Measurements from ENCODE around the gene NETO1.

Gene NETO1, protein sequence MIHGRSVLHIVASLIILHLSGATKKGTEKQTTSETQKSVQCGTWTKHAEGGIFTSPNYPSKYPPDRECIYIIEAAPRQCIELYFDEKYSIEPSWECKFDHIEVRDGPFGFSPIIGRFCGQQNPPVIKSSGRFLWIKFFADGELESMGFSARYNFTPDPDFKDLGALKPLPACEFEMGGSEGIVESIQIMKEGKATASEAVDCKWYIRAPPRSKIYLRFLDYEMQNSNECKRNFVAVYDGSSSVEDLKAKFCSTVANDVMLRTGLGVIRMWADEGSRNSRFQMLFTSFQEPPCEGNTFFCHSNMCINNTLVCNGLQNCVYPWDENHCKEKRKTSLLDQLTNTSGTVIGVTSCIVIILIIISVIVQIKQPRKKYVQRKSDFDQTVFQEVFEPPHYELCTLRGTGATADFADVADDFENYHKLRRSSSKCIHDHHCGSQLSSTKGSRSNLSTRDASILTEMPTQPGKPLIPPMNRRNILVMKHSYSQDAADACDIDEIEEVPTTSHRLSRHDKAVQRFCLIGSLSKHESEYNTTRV

DNA sequence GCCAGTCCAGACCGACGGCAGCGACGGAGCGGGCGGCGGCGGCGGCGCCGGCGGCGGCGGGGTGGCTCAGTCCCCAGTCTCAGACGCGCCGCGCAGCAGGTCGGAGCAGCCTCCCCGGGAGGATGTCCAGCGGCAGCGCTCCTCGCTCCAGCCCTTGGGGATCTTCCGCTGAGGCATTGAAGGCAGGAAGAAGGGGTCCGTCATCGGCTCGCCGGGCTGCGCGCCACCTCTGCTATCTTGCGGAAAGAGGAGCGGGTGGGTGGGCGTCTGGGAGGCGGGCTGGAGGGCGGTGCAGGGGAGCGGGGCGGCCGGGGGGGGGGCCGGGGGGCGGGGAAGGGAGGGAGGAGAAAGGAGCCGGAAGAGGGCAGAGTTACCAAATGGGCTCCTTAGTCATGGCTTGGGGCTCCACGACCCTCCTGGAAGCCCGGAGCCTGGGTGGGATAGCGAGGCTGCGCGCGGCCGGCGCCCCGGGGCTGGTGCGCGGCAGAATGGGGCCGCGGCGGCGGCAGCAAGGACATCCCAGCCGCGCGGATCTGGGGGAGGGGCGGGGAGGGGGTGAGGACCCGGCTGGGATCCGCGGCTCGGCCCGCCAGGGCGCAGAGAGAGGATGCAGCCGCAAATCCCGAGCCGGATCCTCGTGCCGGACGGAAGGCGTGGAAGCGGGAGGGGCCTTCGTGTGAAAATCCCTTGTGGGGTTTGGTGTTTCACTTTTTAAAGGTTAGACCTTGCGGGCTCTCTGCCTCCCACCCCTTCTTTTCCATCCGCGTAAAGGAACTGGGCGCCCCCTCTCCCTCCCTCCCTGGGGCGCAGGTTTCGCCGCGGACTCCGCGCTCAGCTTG is at the start of gene NETO1:
Gene NETO1 (minus strand): TSS at position 242 of the 839 bp plus-strand sequence. CDS start 696 bp downstream, outside the sequence.
- no peak for DNase-seq

DNA sequence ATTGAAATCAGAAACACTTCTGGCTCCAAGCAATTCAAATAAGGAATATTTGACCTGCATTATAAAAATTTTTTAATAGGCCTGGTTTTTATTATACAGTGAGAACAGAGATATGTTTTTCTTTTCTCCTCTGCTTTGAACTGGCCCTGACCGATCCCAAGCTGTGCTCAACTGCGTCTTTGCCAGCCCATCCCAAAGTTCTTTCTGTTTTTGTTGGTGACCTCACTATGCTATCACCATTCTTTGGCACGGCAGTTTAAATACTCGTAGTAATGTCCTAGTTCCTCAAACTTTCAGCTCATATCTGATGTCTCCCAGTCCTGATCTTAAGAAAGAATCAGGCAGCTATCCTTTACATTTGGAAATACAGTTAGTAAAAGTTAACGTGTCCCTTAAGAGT is 42.3 kb upstream of the NETO1 start:
- DNase-seq, result no peak

DNA sequence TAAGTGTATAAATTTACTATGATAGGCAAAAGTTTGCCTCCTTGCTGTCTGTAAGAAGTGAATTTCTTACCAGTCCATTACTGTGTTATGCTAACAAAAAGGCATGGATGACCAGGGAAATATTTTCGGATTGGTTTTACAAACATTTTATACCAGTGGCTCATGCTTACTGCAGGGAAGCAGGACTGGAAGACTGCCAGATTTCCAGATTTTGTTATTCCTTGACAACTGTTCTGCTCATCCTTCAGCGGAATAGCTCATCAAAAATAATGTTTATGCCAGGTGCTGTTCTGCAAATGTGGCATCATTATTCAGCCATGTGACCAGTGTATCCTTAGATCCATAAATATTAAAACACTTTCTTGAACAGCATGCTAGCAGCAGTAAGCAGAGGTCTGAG is 40.4 kb upstream of the NETO1 start:
- no peak for DNase-seq

DNA sequence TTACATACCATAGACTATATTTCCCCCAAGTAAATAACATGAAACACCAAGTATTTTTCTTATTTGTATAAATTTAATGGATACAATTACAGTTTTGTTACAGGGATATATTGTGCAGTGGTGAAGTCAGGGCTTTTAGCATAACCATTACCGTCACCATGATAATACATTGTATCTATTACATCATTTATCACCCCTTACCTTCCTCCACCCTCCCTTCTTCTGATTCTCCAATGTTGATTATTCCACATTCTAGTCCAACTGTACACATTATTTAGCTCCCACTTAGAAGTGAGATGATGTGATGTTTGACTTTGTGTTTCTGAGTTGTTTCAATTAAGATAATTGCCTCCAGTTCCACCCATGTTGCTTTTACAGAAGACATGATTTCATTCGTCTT is 35.2 kb upstream of the NETO1 start:
- no peak for DNase-seq

DNA sequence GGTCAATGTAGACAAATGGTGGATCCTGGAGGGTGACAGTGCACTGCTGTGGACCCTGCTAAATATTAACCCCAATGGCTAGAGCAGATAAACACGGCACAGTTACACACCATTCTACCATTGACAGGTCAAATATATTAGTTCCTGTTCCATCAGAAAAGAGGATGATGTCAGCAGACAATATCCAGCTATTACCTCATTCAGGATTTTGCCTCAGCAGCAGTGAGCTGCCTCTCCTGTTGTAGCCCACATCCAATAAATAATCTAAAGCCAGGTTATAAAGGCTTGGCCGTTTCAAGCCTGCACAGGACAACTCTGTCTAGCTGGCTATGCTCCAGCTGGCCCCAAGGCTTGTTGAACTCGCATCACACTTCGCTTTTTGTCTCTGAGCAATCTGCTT is 31.6 kb upstream of the NETO1 start:
- DNase-seq, result no peak

DNA sequence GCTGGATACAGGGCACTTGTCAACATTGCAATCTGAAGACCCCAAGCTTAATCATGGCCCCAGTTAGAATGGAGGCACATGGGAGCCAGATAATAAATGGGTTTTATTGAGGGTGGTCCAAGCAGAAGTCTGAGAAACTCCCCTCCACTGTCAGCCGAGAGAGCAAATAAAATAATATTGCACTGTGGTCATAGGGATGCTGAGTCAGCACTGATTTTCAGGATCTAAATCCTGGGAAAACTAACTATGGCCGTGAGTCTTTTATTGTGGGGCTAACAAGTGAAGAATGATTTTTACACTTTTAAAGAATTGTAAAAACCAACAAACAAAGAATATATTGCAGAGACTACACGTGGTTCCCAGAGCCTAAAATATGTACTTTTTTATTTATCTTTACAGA is 31.1 kb upstream of the NETO1 start:
- no peak for DNase-seq

DNA sequence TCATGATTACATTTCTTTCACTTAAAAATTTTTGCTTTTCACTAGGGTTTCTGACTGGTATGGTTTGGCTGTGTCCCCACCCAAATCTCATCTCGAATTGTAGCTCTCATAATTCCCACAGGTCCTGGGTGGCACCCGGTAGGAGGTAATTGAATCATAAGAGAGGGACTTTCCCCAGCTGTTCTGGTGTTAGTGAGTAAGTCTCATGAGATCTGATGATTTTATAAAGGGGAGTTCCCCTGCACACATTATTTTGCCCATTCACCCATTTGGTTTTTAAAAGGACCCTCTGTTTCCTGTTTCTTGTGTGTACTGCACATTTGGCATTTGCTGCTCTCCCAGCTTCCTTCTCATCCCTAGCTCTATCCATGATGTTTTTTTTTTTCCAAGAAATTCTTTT is 27.8 kb upstream of the NETO1 start:
- no peak for DNase-seq

DNA sequence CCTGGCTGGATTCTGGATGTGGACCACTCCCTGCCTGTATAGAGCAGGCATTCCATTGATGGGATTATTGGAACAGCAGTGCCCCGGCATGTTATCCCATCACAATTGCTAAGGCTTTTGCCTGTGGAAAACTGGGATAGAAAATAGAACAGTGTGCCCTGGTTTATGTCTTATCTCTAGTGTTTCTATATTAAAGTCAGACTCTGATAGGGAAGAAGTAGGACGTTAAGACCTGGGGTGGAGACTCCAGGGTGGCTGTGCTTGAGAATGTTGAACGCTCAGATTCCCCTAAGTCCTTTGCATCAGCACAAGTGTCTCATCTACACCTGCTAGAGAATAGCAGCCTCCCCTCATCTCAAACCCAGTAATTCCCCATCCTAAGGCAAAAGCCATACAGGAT is 10.8 kb upstream of the NETO1 start:
- no peak for DNase-seq

DNA sequence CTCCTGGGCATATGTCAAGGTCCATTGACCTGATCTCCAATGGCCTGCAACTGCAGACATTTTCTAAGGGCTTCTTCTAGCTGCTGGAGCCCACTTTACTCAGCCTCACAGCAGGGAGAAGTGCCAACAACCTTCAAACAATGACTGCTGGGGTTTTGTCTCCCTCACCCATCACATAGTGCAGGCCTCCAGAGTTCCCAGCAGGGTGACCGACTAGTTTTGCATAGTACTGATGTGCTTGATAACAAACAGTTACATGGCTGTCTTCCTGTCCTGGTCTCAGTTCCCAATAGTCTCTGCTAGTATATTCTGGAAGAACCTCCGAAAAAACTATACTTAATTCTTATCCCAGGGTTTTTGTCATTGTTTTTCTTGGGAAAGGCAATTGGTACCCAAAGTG is 10.4 kb upstream of the NETO1 start:
- DNase-seq, result no peak

DNA sequence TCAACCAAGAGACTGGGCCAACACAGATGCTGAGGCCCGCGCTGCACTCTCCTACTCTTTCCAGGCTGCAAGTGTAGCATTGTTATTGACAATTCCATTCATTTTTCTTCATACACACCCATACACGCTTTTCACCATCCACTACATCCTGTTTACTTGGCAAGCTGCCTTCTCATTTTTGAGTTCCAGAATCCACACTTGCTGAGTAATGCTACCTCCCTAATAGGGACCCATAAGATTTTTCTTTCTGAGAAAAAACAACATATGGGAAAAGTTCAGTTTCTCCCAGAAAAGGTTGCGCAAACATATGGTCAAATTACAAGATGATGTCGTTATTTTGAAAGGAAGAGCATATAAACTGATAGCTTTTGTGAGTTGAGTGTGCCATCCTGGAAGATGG is 3.3 kb upstream of the NETO1 start:
- no peak for DNase-seq

DNA sequence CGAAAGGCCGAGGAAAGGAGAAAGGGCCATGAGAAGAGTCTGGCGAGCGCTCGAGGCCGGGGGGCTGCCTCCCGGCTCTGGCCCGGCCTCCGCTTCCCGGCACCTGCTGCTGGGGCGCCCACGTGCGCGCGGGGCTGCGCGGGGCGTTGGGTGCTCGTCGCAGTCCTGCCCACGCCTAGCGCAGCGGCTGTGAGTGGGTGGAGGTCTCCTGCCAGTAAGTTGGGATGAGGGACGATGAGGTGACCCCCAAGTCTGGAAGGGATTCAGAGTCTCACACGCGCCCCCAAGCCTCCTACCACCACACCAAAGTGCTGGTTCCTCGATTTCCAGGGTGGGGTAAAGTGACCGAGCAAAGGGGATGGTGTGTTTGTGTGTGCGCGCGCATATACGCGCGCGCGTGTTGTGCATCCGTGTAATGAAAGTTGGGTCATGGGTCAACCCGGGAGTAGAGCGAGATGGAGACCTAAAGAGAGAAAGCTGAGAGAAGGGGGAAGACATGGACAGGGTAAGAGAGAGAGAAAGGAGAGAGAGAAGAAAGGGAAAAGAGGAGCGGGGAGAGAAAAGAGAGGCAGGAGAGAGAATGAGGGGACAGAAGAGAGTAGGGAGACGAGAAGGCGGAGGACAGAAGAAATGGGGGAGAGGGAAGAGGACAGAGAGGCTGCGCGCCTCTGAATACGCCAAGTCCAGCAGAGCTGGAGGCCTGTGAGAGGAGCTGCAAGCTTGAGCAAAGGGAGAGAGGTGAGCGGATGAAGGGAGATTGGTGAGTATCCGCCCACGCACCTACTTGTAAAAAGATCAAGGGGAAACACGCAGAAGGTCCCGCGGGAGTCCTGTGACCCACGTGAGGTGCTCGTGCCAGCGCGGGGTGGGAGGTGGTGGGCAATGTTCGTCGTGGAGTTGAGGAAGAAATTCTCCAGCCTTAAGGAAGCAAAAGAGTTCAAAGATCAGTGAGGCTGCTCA is 1.7 kb upstream of the NETO1 start:
- DNase-seq, result no peak

DNA sequence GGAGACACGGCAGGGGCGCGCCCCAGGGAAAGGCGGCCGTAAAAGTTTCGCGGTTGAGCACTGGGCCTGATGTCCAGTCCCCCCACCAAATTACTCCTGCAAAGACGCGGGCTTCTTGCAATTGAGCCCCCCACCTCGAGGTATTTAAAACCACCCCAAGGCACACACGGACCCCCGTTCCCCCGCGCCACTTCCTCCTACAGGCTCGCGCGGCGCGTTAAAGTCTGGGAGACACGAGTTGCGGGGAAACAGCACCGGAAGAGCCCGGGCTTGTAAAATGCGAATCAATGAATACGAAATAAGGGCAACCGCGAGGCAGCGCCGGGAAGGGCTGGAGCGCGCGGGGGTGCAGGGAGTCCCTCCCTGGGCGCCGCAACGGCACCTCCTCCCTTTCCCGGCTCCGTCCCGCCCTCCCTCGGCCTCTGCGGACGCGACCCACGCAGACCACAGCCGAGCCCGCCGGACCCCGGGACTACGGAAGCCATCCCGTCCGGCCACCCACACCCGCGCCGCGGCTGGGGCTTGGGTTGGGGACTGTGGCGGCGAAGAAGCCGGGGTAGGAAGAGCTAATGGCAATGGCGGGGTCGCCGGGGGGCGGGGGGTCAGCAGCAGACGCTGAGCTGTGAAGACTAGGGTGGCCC is 918 bp upstream of the NETO1 start:
- no peak for DNase-seq

DNA sequence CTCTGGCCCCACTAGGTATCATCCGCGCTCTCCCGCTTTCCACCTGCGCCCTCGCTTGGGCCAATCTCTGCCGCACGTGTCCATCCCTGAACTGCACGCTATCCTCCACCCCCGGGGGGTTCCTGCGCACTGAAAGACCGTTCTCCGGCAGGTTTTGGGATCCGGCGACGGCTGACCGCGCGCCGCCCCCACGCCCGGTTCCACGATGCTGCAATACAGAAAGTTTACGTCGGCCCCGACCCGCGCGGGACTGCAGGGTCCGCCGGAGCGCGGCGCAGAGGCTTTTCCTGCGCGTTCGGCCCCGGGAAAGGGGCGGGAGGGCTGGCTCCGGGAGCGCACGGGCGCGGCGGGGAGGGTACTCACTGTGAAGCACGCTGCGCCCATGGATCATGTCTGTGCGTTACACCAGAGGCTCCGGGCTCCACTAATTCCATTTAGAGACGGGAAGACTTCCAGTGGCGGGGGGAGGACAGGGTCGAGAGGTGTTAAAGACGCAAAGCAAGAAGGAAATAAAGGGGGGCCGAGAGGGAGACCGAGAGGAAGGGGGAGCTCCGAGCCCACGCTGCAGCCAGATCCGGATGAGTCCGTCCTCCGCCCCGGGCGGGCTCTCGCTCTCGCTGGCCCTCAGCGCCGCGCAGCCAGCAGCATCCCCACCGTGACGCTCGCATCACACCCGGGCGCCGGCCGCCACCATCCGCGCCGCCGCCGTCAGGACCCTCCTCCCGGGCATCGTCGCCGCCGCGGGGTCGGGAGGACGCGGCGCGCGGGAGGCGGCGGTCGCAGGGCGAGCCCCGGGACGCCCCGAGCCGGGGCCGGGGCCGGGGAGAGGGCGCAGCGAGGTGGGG is 664 bp downstream of the NETO1 start:
- DNase-seq, result no peak

DNA sequence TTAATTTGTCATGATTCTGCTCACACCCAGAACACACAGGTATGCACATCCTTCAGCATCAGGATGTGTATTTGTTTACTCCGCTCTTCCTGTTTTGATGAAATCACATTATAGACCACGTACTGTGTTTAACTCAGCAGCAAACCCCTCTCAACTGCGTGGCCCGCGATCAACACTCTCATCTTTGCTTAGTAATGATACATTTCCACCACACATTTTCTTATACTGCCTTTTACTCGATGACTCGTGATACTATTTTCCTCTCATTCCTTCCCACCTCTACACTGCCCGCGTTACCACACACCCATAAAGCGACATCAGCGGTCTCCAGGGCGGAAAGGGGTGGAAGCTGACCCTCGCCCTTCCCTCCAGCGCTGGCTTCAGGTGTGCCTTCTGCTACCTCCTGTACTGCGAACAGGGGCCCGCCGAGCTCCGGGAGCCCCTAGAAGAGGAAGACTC is 1.3 kb downstream of the NETO1 start:
- DNase-seq, result no peak

DNA sequence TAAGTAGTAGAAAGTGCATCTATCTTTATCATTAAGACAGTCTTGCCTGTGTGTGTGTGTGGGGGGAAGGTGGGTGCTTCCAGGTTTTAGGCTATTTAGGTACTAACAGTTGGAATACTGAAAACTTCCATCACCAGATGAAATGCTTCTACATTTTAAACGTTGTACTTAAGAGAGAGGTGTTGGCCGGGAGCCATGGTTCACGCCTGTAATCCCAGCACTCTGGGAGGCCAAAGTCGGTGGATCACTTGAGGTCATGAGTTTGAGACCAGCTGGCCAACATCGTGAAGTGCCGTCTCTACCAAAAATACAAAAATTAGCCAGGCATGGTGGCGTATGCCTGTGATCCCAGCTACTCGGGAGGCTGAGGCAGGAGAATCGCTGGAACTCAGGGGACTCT is 4.0 kb downstream of the NETO1 start:
- no peak for DNase-seq

DNA sequence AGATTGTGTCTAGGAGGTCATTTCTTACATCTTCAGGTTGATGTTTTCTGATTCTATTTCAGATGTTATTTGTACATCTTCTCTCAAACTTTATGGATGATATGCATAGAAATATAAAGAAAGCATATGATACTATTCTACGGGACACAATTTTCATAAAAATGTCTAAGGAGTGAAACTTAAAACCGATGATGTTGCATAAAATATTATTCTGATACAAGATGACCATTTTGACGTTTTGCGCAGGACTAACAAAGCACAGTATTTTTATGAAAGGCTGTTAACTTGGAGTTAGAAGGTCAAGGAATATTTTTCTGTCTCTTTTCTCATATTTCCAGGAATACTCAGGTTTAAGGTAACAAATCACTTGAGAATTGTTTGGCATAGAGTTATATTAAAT is 8.7 kb downstream of the NETO1 start:
- DNase-seq, result no peak

DNA sequence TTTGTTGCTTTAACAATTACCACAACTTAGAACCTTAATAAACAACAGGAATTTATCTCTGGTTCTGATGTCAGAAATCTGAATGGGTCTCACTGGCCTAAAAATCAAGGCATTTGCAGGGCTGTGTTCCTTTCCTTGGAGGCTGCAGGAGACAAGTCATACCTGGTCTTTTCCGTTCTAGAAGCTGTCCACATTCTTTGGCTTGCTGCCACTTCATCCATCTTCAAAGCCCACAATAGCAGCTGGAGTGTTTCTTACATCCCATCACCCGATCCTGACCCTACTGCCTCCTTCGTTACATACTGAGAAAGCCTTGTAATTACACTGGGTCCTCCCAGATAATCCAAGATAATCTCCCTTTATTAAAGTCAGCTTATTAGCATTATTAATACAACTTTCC is 18.1 kb downstream of the NETO1 start:
- no peak for DNase-seq

DNA sequence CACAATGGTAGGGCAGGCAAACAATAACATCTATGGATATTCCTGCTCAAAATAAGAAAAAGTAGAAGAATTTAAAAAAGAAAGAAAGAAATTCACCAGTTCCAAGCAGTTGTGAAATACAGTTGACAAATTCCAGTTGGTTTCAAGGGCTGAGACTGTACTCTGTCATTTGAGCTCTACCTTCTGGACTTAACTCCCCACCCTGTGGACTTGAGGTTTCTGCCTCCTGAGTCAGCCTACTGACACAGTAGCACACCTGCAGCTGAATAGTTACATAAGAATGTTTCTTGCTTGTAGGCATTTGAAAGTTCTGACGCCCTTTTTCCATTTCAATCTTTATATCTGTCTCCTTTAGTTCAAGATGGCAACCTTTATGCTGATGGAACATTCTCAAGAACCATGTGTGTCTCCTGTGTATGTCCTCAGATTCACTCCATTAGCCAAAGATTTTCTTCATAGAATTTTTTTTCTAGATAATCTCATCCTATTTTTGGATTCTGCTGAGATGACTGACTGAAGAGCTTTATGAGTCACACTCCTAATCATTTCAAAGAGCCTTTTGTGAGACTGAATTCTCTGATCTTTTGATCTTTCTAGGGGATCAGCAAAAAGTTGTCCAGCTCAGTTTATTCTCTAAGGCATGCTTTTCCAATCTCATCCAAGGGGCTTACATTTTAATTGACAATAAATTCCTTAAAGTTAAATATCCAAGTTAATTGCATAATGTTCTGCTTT is 19.1 kb downstream of the NETO1 start:
- no peak for DNase-seq

DNA sequence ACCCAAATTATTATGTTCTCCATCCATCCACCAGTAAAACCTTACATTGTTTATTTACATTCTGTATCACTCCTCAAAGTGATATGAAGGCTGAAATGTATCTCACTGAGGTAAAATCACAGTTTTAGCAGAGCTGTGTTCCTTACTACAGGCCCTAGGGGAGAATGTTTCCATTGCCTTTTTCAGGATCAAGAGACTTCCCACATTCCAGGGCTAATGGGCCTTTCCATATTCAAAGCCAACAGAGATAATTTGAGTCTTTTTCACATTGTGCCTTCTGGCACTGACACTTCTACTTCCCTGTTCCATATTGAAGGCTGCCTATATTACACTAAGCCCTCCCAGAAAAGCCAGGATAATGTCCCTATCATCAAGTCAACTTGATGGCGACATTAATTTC is 20.0 kb downstream of the NETO1 start:
- DNase-seq, result no peak

DNA sequence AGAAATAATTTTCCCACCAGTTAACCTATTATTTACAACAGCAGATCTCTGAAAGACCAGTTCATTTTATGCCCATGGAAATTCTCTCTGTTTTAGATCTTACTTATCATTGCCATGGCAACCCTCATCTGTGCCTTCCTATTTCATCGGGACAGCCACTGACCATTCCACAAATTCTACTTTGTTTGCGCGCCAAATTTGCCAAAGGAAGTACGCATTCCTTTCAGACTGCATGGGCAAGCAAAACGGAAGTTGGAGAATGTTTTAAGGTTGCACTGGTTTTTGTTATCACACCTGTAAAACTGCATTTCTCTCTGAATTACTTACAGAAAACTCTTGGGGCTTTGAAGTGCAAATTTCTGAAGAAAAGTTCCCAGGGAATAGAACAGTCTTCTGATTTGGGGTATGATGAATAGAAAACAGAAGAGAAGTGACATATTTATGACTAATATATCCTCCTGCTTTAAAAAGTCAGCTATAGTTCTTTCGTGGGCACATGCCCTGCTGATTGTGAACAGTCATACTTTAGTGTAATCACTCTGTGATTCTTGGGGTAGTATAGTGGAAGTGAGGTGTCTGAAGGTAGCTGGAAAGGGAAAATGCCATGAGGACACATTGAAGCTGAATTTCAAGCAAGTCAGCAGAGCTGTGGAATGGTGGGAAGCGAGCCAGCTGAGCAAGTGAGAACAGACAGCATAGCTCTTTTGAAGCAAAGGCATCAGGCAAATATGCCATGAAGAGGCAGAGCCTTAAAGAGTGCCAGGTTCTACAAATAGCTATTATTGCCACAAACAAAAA is 20.9 kb downstream of the NETO1 start:
- DNase-seq, result no peak
